ENCODE measurements around the gene PCBP4. TPM values are rescaled to one million over a fixed set of nuclear protein-coding genes. Genes with fewer than 3 reads are reported as not detected.

PCBP4 gene
- total and polyA plus RNA-seq, 2 donors (not counting 1 experiment from before 2014, with no cell fraction given) = 15.3 to 25.6 TPM

GRCh38 chr3:52006820-52007133 is 39.5 kb upstream of the PCBP4 start:
- 93% methylated on average over 4 of the region's 6 CpGs for WGBS (ENCODE audit: insufficient coverage)
- CTCF ChIA-PET = interaction anchor here (1.8 kb wide), 1 partner anchor 136 kb away, joined by 7 read pairs; no protein-coding TSS in a partner anchor
- H3K9me3 Mint-ChIP-seq (ENCODE audit: insufficient read depth) = no peaks in the 10 kb centered on the region

More at GRCh38 chr3:52006820-52007133, 39.5 kb upstream of the PCBP4 start:
- no peaks in the 10 kb centered on the region for H3K27me3 Mint-ChIP-seq
- no peaks in the 10 kb centered on the region for H3K27me3 ChIP-seq (replicated peaks in 1 of 4; ENCODE audit: control extremely low read depth in 1 of 4, control insufficient read depth in 3 of 4, insufficient read depth in 4 of 4, low read length in 3 of 4)
- no peak for TF ChIP-seq EZH2 (IDR thresholded peaks at IDR 0.05; ENCODE audit: borderline replicate concordance, insufficient read depth, low read depth, low read length, poor library complexity, severe bottlenecking)
- no peak for TF ChIP-seq CTCF (IDR thresholded peaks at IDR 0.05)
- no peak overlapping the region for H3K4me3 ChIP-seq (ENCODE audit: control extremely low read depth in 1 of 5, extremely low read depth in 1 of 5, insufficient read depth in 1 of 5, low read depth in 2 of 5, low read length in 4 of 5)
- H2AFZ ChIP-seq (ENCODE audit: insufficient read depth, low read depth, low read length, poor library complexity, severe bottlenecking) = no peak overlapping the region
- POLR2A ChIA-PET = no interaction called here
- no peaks in the 10 kb centered on the region for H4K20me1 ChIP-seq (ENCODE audit: control insufficient read depth, insufficient read depth, low read length, poor library complexity, severe bottlenecking)
- H3K4me1 ChIP-seq (ENCODE audit: control insufficient read depth in 2 of 2, insufficient read depth in 2 of 2, low read length in 2 of 2) = peaks cover under 1 to 7% of the 10 kb centered on the region in 2 donors
- H3K27ac Mint-ChIP-seq = no peak overlapping the region
- H3K4me1 Mint-ChIP-seq = no peaks in the 10 kb centered on the region
- intact Hi-C loops (cut with micrococcal nuclease) = no loop called here
- H3K4me3 Mint-ChIP-seq = no peak overlapping the region
- no peaks in the 10 kb centered on the region for H3K79me2 ChIP-seq (ENCODE audit: control insufficient read depth, insufficient read depth, low read length)
- H3K4me2 ChIP-seq (replicated peaks; ENCODE audit: low read depth, low read length, poor library complexity, severe bottlenecking) = no peak overlapping the region
- no peak overlapping the region for H3K27ac ChIP-seq (ENCODE audit: low read length in 2 of 2)
- H3K9me3 ChIP-seq (ENCODE audit: control extremely low read depth in 1 of 3, control insufficient read depth in 2 of 3, insufficient read depth in 1 of 3, low read length in 2 of 3) = no peaks in the 10 kb centered on the region
- no peak overlapping the region for H3K9ac ChIP-seq (ENCODE audit: low read length)
- H3K36me3 ChIP-seq (replicated peaks in 1 of 2; ENCODE audit: control extremely low read depth in 1 of 2, control insufficient read depth in 1 of 2, extremely low read depth in 1 of 2, insufficient read depth in 2 of 2, low read length in 1 of 2) = no peaks in the 10 kb centered on the region
- DNase-seq = no peak
- ATAC-seq (ENCODE audit: low read depth) = no peak

Measured in B cell (primary cell).